MM.1S (cell line): ENCODE results near the gene CEP192.

Experiments used
- EZH2 ChIP-seq: fragments of 300-600 bp; sonication (generic); optimal IDR thresholded peaks from 2 replicates; pipeline ENCODE3; 2017; ENCODE audit warnings: low read depth, mild to moderate bottlenecking, antibody characterized with exemption, low read length, mixed read lengths
- EZH2phosphoT487 ChIP-seq: fragments of 300-600 bp; sonication (generic); IDR thresholded peaks from 2 replicates; pipeline ENCODE4 v1.6.1; 2018; ENCODE audit warnings: antibody characterized with exemption, low read length
- TF ChIP-seq, protein P1 (sequence below): fragments of 300-600 bp; sonication (generic); IDR thresholded peaks from 2 replicates; pipeline ENCODE4 v1.5.1; 2016; ENCODE audit warnings: antibody characterized with exemption, low read length, mixed read lengths

- TF ChIP-seq, protein P1, sequence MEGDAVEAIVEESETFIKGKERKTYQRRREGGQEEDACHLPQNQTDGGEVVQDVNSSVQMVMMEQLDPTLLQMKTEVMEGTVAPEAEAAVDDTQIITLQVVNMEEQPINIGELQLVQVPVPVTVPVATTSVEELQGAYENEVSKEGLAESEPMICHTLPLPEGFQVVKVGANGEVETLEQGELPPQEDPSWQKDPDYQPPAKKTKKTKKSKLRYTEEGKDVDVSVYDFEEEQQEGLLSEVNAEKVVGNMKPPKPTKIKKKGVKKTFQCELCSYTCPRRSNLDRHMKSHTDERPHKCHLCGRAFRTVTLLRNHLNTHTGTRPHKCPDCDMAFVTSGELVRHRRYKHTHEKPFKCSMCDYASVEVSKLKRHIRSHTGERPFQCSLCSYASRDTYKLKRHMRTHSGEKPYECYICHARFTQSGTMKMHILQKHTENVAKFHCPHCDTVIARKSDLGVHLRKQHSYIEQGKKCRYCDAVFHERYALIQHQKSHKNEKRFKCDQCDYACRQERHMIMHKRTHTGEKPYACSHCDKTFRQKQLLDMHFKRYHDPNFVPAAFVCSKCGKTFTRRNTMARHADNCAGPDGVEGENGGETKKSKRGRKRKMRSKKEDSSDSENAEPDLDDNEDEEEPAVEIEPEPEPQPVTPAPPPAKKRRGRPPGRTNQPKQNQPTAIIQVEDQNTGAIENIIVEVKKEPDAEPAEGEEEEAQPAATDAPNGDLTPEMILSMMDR = no peak
- TF ChIP-seq EZH2 (no peak), EZH2phosphoT487 (no peak)
Observed at GRCh38 chr18:13011719-13012118, 20.6 kb downstream of the CEP192 start.
